ENCODE measurements around the gene GRIP2.

GRIP2 gene

DNA sequence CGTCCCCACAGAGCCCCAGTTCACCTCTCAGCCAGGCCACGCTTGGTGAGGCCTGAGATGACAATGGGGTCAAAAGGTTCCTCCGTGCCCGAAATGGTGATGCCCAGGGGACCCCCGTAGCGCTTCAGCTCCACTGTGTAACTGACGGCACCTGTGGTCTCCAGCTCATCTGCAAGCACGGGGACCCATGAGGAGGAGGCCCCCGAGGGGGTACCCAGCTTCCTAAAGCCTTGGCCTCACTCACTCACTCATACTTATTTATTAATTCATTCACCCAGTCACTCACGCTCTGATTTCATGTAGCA lies 30.4 kb downstream of the GRIP2 start:
- TF ChIP-seq, protein P1, sequence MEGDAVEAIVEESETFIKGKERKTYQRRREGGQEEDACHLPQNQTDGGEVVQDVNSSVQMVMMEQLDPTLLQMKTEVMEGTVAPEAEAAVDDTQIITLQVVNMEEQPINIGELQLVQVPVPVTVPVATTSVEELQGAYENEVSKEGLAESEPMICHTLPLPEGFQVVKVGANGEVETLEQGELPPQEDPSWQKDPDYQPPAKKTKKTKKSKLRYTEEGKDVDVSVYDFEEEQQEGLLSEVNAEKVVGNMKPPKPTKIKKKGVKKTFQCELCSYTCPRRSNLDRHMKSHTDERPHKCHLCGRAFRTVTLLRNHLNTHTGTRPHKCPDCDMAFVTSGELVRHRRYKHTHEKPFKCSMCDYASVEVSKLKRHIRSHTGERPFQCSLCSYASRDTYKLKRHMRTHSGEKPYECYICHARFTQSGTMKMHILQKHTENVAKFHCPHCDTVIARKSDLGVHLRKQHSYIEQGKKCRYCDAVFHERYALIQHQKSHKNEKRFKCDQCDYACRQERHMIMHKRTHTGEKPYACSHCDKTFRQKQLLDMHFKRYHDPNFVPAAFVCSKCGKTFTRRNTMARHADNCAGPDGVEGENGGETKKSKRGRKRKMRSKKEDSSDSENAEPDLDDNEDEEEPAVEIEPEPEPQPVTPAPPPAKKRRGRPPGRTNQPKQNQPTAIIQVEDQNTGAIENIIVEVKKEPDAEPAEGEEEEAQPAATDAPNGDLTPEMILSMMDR (IDR thresholded peaks at IDR 0.05) = no peak

DNA sequence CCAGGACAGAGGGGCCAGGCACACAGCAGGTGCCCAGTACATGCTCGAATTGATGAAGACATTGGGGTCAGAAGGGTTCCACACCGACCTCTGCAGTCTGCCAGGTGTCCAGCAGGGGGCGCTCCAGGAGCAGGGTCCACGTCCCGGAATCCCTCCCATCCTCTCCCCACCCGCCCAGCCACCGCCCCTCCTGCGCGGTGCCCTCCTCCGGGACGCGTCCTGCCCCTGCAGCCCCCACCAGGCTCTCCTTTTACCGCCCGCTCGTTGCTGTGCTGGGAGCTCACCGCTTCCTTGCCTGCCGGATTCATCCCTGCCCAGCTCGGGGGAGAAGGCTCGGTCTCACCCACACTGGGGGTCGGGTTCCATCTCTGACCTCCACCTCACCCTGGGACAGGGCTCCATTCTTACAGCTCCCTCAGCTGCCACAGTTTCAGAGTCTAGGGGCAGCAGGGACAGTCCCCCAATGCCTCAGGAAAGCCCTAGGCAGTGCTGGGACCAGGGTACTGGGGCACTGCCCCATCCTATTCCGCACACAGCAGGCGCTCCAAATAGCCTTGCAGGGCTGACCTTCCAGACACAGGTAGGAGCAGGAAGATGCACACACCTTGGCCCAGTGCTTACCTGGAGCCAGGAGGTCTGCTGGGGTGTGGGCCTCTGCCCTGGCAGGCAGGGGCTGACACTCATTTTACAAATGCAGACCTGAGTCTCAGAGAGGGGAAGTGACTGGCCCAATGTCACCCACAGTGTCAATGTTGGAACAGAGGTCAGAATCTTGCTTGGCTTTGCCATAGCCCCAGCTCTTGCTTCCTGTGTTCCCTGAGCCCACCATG lies 31.0 kb downstream of the GRIP2 start:
- TF ChIP-seq, protein P1 (IDR thresholded peaks at IDR 0.05) = peak; percentile 87

DNA sequence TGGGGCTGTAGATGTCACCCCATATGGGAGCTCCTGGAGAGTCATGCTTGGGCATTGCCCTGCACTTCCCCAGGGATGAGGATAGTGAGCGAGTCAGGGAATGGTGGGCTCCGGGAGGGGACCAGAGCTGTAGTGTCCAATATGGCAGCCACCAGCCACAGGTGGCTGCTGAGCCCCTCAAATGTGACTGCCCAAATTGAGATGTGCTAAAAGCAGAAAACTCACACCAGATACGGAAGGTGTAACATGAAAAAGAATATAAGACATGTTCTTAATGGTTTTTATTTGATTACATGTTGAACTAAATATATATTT lies 31.7 kb downstream of the GRIP2 start:
- TF ChIP-seq, protein P1 (IDR thresholded peaks at IDR 0.05) = no peak

DNA sequence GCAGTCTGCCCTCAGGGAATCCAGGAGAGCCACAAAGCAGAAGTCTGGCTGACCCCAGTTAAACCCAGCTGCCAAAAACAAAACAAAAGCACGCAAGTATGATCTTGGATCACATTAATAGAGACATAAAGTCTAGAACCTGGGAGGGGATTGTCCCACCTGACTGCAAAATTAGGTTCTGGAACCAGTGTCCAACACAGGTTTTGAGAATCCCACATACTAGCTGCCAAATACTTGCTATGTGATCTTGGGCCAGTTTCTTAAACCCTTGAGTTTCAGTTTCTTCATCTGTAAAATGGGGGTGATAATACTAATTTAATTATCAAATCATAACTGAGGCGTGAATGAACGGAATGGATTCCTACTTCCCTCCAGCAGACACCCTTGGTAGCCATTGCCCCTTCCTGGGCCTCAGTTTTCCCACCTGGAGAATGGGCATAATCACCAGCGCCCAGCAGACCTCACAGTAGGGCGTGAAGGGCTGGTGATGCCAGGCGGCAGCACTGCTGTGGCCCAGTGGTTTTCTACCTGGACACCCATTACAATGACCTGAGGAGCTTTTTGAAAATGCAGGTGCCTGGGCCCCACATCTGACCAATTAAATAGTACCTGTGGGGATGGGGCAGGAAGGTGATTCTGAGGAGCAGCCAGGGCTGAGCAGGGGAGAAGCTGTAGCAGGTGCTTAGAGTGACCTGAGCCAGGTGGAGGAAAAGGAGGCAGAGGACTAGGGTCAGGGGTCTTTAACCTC lies 32.2 kb downstream of the GRIP2 start:
- TF ChIP-seq, protein P1 (IDR thresholded peaks at IDR 0.05) = no peak

GRCh38 chr3:14507305-14507741 lies 32.8 kb downstream of the GRIP2 start:
- TF ChIP-seq, protein P1 (IDR thresholded peaks at IDR 0.05) = no peak

DNA sequence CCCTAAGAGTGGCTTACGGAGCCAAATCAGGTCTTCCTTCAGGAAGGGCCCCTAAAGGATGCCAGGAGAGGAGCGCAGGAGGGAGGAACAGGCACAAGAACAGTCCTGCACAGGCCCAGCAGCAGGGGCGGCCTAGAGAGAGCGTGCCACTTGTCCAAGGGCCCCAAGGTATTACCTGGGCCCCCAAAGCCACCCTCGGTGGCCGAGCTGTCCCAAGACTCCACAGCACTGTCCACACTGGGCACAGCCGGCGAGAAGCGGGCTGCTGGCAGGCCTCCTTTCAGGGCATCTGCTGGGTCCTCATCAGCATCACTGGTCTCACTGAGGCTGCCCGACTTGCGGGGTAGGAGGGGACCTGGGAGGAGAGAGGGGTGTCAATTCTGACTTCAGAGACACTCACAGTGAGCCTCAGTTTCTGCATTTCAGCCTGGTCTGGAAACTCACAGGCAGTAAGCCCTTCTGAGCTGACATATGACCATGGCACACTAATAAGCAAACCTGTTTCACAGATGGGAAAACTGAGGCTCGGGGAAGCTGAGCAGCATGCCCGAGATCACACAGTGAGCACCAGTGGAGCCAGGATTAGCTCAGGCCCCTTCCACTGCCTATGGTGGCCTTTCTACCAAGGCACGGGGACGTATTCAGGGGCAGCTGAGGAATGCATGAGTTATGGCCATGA lies 33.4 kb downstream of the GRIP2 start:
- TF ChIP-seq, protein P1 (IDR thresholded peaks at IDR 0.05) = no peak

- TF ChIP-seq, protein P1 (IDR thresholded peaks at IDR 0.05) = no peak
These were observed 34.2 kb downstream of the GRIP2 start for GRCh38 chr3:14505803-14506500.
